Colonic mucosa (tissue), 4 donors: ENCODE results near the gene C14orf180. TPM values are rescaled to one million over a fixed set of nuclear protein-coding genes. Genes with fewer than 3 reads are reported as not detected.

Source experiments
- DNase-seq: peaks from one replicate; pipeline ENCODE4 v3.0.0-alpha.2; 2020
- H3K27ac ChIP-seq: fragments of 200-600 bp; one replicate; pipeline ENCODE4 v1.8.0; 2021
- H3K27me3 ChIP-seq: fragments of 200-600 bp; one replicate; pipeline ENCODE4 v1.8.0; 2021
- H3K36me3 ChIP-seq: fragments of 200-600 bp; one replicate; pipeline ENCODE4 v1.8.0; 2021
- H3K4me1 ChIP-seq: fragments of 200-600 bp; one replicate; pipeline ENCODE4 v1.8.0; 2021; ENCODE audit warnings: mild to moderate bottlenecking
- H3K4me3 ChIP-seq: fragments of 200-600 bp; one replicate; pipeline ENCODE4 v1.8.0; 2021
- H3K9ac ChIP-seq, 2 donors: one replicate each; pipeline ENCODE4 v1.7.0; 2013; ENCODE audit warnings: control low read depth in 2 of 2, low read depth in 2 of 2, low read length in 2 of 2
- H3K9me3 ChIP-seq: fragments of 200-600 bp; one replicate; pipeline ENCODE4 v1.8.0; 2021
- intact Hi-C: fragments of 100-400 bp; cut with DNase I; formaldehyde crosslinking; loops from one replicate; pipeline ENCODE4 v1.14.1; 2022
- total RNA-seq, 2 donors: library from RNA; stranded (reverse); fragmentation: NEBNext Ultra II Directional in 1 of 2; extraction: Animal tissue kit (Norgen Biotek cat#: 25700) in 1 of 2; gene quantifications; one replicate each; pipeline ENCODE4 v1.2.1, GENCODE V29; 2021
- TF ChIP-seq, protein P1 (sequence below): fragments of 200-600 bp; IDR thresholded peaks from one replicate; pipeline ENCODE4 v1.8.0; 2022; ENCODE audit warnings: antibody characterized with exemption, mild to moderate bottlenecking
- donor health status: healthy.
- donor health status: DM: no; HTN: no; CAD: no.
- donor health status: DM: no; HTN: no; CAD: no.

C14orf180 gene
- total RNA-seq, 2 donors from 2014 or later = 0.13 TPM; not detected in 1

DNA sequence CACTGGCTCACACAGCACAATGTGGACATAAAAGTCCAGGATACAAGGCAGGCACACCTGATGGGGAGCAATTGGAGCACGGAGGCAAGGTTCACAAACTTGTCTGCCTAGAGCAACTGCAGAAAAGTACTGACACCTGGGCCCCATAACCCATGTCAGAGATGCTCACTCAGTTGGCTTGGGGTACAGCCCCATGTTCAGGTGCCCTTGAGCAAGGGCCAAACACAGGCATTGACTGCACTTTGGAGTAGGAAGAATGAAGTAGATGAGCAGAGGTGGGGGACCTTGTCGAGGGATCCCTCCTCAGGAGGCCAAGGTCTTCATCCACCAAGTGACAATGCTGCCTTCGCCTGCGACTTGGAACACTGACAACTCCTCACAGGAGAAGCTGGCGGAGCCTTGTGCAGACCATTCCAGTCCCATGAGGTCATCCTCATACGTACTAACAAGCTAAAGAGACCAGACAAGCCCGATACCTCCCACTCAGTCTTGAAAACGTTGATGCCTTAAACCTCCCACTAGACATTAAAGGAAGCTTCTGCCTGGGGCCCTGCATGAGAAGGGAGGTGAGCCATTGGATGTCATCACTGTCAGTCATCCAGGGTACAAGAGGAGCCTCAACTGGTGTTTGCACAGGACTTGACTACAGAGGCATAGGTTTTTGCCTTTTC lies 42.5 kb upstream of the C14orf180 start:
- no peaks in the 10 kb centered on the region for H3K9me3 ChIP-seq
- DNase-seq = no peak
- intact Hi-C loops = no loop called here

DNA sequence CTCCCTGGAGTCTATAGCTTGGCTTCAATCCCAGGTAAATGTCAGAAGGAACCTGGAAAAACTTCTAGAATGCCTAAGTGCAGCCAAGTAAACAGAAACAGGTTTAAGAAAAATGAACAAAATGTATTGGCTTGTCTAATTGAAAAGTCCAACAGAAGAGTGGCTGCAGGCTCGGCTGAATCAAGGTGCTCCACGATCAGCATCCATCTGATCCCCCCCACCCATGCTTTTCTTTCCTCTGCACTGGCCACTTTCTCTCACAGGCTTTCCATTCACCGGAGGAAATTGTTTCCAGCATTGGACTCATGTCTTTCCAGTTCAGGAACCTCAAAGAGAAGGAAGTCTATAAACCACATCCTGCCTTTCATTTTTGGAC lies 42.0 kb upstream of the C14orf180 start:
- Histone ChIP-seq H3K27me3 (no peaks in the 10 kb centered on the region), H3K9me3 (no peaks in the 10 kb centered on the region), H3K4me1 (no peaks in the 10 kb centered on the region), H3K9ac (no peak overlapping the region), H3K36me3 (no peaks in the 10 kb centered on the region), H3K4me3 (no peak overlapping the region), H3K27ac (no peak overlapping the region)
- intact Hi-C loops = no loop called here
- no peak for DNase-seq
- TF ChIP-seq, protein P1, sequence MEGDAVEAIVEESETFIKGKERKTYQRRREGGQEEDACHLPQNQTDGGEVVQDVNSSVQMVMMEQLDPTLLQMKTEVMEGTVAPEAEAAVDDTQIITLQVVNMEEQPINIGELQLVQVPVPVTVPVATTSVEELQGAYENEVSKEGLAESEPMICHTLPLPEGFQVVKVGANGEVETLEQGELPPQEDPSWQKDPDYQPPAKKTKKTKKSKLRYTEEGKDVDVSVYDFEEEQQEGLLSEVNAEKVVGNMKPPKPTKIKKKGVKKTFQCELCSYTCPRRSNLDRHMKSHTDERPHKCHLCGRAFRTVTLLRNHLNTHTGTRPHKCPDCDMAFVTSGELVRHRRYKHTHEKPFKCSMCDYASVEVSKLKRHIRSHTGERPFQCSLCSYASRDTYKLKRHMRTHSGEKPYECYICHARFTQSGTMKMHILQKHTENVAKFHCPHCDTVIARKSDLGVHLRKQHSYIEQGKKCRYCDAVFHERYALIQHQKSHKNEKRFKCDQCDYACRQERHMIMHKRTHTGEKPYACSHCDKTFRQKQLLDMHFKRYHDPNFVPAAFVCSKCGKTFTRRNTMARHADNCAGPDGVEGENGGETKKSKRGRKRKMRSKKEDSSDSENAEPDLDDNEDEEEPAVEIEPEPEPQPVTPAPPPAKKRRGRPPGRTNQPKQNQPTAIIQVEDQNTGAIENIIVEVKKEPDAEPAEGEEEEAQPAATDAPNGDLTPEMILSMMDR = no peak

More for the DNA sequence above, 42.5 kb upstream of the C14orf180 start:
- H3K4me3 ChIP-seq = no peak overlapping the region
- no peak overlapping the region for H3K9ac ChIP-seq
- H3K27ac ChIP-seq = no peak overlapping the region
- no peaks in the 10 kb centered on the region for H3K27me3 ChIP-seq
- H3K36me3 ChIP-seq = no peaks in the 10 kb centered on the region
- TF ChIP-seq, protein P1 = no peak
- no peaks in the 10 kb centered on the region for H3K4me1 ChIP-seq

GRCh38 chr14:104541905-104542465 lies 37.6 kb upstream of the C14orf180 start:
- no peak overlapping the region for H3K27ac ChIP-seq
- H3K27me3 ChIP-seq = peaks cover 4% of the 10 kb centered on the region

GRCh38 chr14:104542871-104543830 lies 36.4 kb upstream of the C14orf180 start:
- peaks cover 4% of the 10 kb centered on the region for H3K27me3 ChIP-seq
- H3K4me3 ChIP-seq = no peak overlapping the region
- no peaks in the 10 kb centered on the region for H3K36me3 ChIP-seq
- intact Hi-C loops = no loop called here
- H3K9ac ChIP-seq = no peak overlapping the region
- H3K27ac ChIP-seq = no peak overlapping the region
- no peaks in the 10 kb centered on the region for H3K4me1 ChIP-seq
- no peaks in the 10 kb centered on the region for H3K9me3 ChIP-seq
- TF ChIP-seq, protein P1 = no peak
- no peak for DNase-seq

More at GRCh38 chr14:104541905-104542465, 37.6 kb upstream of the C14orf180 start:
- no peaks in the 10 kb centered on the region for H3K36me3 ChIP-seq
- TF ChIP-seq, protein P1 = no peak
- H3K9me3 ChIP-seq = no peaks in the 10 kb centered on the region
- intact Hi-C loops = no loop called here
- DNase-seq = no peak
- no peaks in the 10 kb centered on the region for H3K4me1 ChIP-seq
- no peak overlapping the region for H3K9ac ChIP-seq
- H3K4me3 ChIP-seq = no peak overlapping the region

DNA sequence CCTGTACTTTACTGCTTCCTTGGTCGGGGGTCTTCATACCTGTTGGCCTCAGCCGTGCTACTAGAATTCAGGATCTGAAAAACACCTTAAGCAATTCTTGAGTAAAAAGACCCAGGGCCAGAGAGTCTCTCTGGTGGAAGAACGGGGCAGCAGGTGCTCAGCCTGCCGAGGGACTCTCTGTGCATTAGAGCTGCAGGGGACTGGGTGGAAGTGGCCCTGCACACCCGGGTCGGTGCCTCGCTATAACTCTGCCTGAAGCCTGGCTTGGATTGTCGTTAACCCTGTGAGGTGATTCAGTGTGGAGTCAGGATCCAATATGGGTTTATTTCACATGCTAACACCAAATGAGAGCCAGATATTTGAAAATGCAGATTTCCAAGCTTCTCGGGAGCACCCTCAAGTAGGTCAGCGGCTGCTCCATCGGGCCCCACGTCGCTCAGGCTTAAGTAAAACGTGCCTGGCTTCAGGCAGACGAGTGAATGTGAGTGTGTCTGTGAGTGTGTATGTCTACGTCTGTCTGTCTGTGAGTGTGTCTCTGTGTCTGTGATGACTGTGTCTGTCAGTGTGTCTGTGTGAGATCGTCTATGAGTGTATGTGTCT lies 35.1 kb upstream of the C14orf180 start:
- Histone ChIP-seq H3K4me3 (no peak overlapping the region), H3K36me3 (no peaks in the 10 kb centered on the region), H3K9ac (no peak overlapping the region), H3K9me3 (no peaks in the 10 kb centered on the region), H3K27ac (no peak overlapping the region), H3K27me3 (peaks cover 4% of the 10 kb centered on the region), H3K4me1 (no peaks in the 10 kb centered on the region)
- intact Hi-C loops = no loop called here
- DNase-seq = no peak
- TF ChIP-seq, protein P1 = no peak
